Neural cell (in vitro differentiated cells): ENCODE measurements around the gene LBH.

ENCODE experiments used
- EP300 ChIP-seq: fragments of 450-650 bp; conservative IDR thresholded peaks from 2 replicates; pipeline ENCODE4 v1.6.1; 2014; ENCODE audit warnings: antibody characterized with exemption, mild to moderate bottlenecking, moderate library complexity; ENCODE audit not compliant: poor library complexity, severe bottlenecking
- EZH2 ChIP-seq: fragments of 200-600, 300-800 bp; shearing (Covaris generic), sonication (generic); IDR thresholded peaks from 2 replicates; pipeline ENCODE4 v1.6.1; 2014; ENCODE audit warnings: antibody characterized with exemption, low read length, borderline replicate concordance, mild to moderate bottlenecking; ENCODE audit not compliant: insufficient read depth, poor library complexity, severe bottlenecking
- MXI1 ChIP-seq: fragments of 450-650 bp; conservative IDR thresholded peaks from 2 replicates; pipeline ENCODE4 v1.6.1; 2014; ENCODE audit warnings: antibody characterized with exemption, mild to moderate bottlenecking; ENCODE audit not compliant: poor library complexity, severe bottlenecking
- POLR2AphosphoS5 ChIP-seq: IDR thresholded peaks from 2 replicates; pipeline ENCODE4 v1.6.1; 2012
- RAD21 ChIP-seq: fragments of 450-650 bp; conservative IDR thresholded peaks from 2 replicates; pipeline ENCODE4 v1.6.1; 2014; ENCODE audit warnings: antibody characterized with exemption, mild to moderate bottlenecking, moderate library complexity
- REST ChIP-seq: IDR thresholded peaks from 2 replicates; pipeline ENCODE4 v1.6.1; 2012; ENCODE audit warnings: borderline replicate concordance
- TAF1 ChIP-seq: IDR thresholded peaks from 2 replicates; pipeline ENCODE4 v1.6.1; 2012; ENCODE audit warnings: low read depth
- TF ChIP-seq, protein P1 (sequence below): fragments of 450-650 bp; IDR thresholded peaks from 2 replicates; pipeline ENCODE4 v1.5.1; 2014; ENCODE audit warnings: antibody characterized with exemption, mild to moderate bottlenecking, moderate library complexity; ENCODE audit not compliant: poor library complexity, severe bottlenecking

- TF ChIP-seq, protein P1, sequence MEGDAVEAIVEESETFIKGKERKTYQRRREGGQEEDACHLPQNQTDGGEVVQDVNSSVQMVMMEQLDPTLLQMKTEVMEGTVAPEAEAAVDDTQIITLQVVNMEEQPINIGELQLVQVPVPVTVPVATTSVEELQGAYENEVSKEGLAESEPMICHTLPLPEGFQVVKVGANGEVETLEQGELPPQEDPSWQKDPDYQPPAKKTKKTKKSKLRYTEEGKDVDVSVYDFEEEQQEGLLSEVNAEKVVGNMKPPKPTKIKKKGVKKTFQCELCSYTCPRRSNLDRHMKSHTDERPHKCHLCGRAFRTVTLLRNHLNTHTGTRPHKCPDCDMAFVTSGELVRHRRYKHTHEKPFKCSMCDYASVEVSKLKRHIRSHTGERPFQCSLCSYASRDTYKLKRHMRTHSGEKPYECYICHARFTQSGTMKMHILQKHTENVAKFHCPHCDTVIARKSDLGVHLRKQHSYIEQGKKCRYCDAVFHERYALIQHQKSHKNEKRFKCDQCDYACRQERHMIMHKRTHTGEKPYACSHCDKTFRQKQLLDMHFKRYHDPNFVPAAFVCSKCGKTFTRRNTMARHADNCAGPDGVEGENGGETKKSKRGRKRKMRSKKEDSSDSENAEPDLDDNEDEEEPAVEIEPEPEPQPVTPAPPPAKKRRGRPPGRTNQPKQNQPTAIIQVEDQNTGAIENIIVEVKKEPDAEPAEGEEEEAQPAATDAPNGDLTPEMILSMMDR = no peak
- no peak for TF ChIP-seq RAD21
- TF ChIP-seq EZH2 = no peak
- TF ChIP-seq POLR2AphosphoS5 = no peak
- TF ChIP-seq TAF1 = no peak
- no peak for TF ChIP-seq REST
- TF ChIP-seq MXI1 = no peak
- no peak for TF ChIP-seq EP300
Measured at GRCh38 chr2:30249354-30249753, 18.0 kb downstream of the LBH start.
